Gastrocnemius medialis (tissue), 4 donors: ENCODE measurements around the gene ELK3.

Source experiments
- CTCF ChIP-seq, 5 experiments: fragments of 450-650 bp in 3 of 5; fragments of 200-600 bp in 2 of 5; sonication (generic) in 2 of 5; IDR thresholded peaks in 4 of 5; conservative IDR thresholded peaks in 1 of 5; 1 replicate in 4 of 5; 2 replicates in 1 of 5; pipeline ENCODE4 v1.5.1; 2016 to 2019; ENCODE audit warnings: antibody characterized with exemption in 5 of 5, mild to moderate bottlenecking in 3 of 5, moderate library complexity in 3 of 5
- POLR2A ChIP-seq, 2 donors: fragments of 450-650 bp; IDR thresholded peaks; one replicate each; pipeline ENCODE4 v1.6.1; 2017; ENCODE audit warnings: antibody characterized with exemption in 2 of 2, mild to moderate bottlenecking in 2 of 2, moderate library complexity in 2 of 2

- TF ChIP-seq POLR2A (IDR thresholded peaks at IDR 0.05), result no peak
- no peak for TF ChIP-seq CTCF (IDR thresholded peaks at IDR 0.05 in 4 of 5, conservative IDR thresholded peaks at IDR 0.05 in 1 of 5)
Measured at GRCh38 chr12:96260644-96261043, 66.5 kb downstream of the ELK3 start.
